Immature natural killer cell (primary cell): Measurements from ENCODE around the gene IFTAP. TPM values are rescaled to one million over a fixed set of nuclear protein-coding genes. Genes with fewer than 3 reads are reported as not detected.
A peak's percentile ranks its signal among the peaks of the same experiment; 100 is the strongest.

Experiments used
- DNase-seq, 3 donors: peaks; one replicate each; pipeline ENCODE4 v3.0.0; 2022; ENCODE audit warnings: mixed read lengths in 1 of 3
- H3K27ac Mint-ChIP-seq, 6 donors: one replicate each; pipeline ENCODE4 v1.8.0; 2020; ENCODE audit warnings: mixed read lengths in 6 of 6, mild to moderate bottlenecking in 5 of 6, inconsistent platforms in 4 of 6, moderate library complexity in 3 of 6
- H3K27me3 Mint-ChIP-seq, 3 donors: one replicate each; pipeline ENCODE4 v1.8.0; 2020 to 2021; ENCODE audit warnings: low read depth in 3 of 3, mild to moderate bottlenecking in 3 of 3, mixed read lengths in 3 of 3, moderate library complexity in 3 of 3, inconsistent platforms in 1 of 3
- H3K36me3 Mint-ChIP-seq, 3 donors: one replicate each; pipeline ENCODE4 v1.8.0; 2020; ENCODE audit warnings: mixed read lengths in 3 of 3, inconsistent platforms in 2 of 3, mild to moderate bottlenecking in 2 of 3
- H3K4me1 Mint-ChIP-seq, 2 donors: one replicate each; pipeline ENCODE4 v1.8.0; 2020; ENCODE audit warnings: inconsistent platforms in 2 of 2, mild to moderate bottlenecking in 2 of 2, mixed read lengths in 2 of 2, moderate library complexity in 1 of 2
- H3K4me3 Mint-ChIP-seq, 5 donors: one replicate each; pipeline ENCODE4 v1.8.0; 2020; ENCODE audit warnings: mild to moderate bottlenecking in 5 of 5, mixed read lengths in 5 of 5, inconsistent platforms in 3 of 5, moderate library complexity in 3 of 5
- H3K9me3 Mint-ChIP-seq, 6 donors: one replicate each; pipeline ENCODE4 v1.8.0; 2020; ENCODE audit warnings: mild to moderate bottlenecking in 6 of 6, mixed read lengths in 6 of 6, inconsistent platforms in 4 of 6, moderate library complexity in 3 of 6
- polyA plus RNA-seq, 3 donors: library from polyadenylated mRNA; unstranded; fragments of 300-500 nt; fragmentation: Illumina TruSeq; gene quantifications; one replicate each; pipeline ENCODE4 v1.2.3, GENCODE V29; 2021

The IFTAP gene
- polyA plus RNA-seq, 3 donors from 2014 or later: 3.1 to 11.8 (median 3.2) TPM

- Mint-ChIP-seq H3K27me3 (peaks cover 6 to 11% (median 8%) of the 10 kb centered on the region in 3 donors), H3K9me3 (no peaks in the 10 kb centered on the region), H3K27ac (no peak overlapping the region), H3K36me3 (no peaks in the 10 kb centered on the region), H3K4me1 (no peaks in the 10 kb centered on the region), H3K4me3 (no peak overlapping the region)
- DNase-seq: no peak
Measured at GRCh38 chr11:36693139-36693843, 99.0 kb downstream of the IFTAP start.

- no peaks in the 10 kb centered on the region for H3K4me1 Mint-ChIP-seq
- H3K4me3 Mint-ChIP-seq: no peak overlapping the region
- no peaks in the 10 kb centered on the region for H3K36me3 Mint-ChIP-seq
- H3K27me3 Mint-ChIP-seq: peaks cover 6 to 14% (median 8%) of the 10 kb centered on the region in 3 donors
- H3K27ac Mint-ChIP-seq: no peak overlapping the region
- no peak for DNase-seq
- no peaks in the 10 kb centered on the region for H3K9me3 Mint-ChIP-seq
Measured at GRCh38 chr11:36695111-36695510, 100.8 kb downstream of the IFTAP start.

DNA sequence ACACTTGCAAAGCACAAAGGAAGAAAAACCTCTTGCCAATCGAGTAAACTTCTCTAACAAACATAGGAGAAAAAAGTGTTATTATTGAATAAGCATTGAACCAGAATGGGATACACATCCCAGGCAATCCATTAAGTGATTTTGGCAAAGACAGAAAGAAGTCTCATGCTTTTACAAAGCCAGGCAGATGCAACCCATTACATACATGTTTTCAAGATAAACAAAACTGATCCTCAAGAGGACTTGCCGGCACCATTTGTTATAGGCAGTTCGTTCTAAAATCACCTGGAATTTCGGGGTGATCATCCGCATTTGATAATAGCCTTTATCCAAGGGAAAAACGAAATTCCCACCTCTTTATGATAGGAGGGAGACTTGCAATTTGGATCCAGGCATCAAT, 101.3 kb downstream of the IFTAP start:
- Mint-ChIP-seq H3K4me1 (no peaks in the 10 kb centered on the region), H3K4me3 (no peak overlapping the region), H3K9me3 (no peaks in the 10 kb centered on the region), H3K27ac (no peak overlapping the region), H3K36me3 (no peaks in the 10 kb centered on the region), H3K27me3 (peaks cover 6 to 16% (median 8%) of the 10 kb centered on the region in 3 donors)
- DNase-seq: no peak

- Mint-ChIP-seq H3K4me3 (no peak overlapping the region), H3K27ac (no peak overlapping the region), H3K4me1 (no peaks in the 10 kb centered on the region), H3K36me3 (no peaks in the 10 kb centered on the region), H3K9me3 (no peaks in the 10 kb centered on the region), H3K27me3 (peaks cover 6 to 16% (median 8%) of the 10 kb centered on the region in 3 donors)
- DNase-seq: no peak
Measured at GRCh38 chr11:36696550-36696949, 102.2 kb downstream of the IFTAP start.

DNA sequence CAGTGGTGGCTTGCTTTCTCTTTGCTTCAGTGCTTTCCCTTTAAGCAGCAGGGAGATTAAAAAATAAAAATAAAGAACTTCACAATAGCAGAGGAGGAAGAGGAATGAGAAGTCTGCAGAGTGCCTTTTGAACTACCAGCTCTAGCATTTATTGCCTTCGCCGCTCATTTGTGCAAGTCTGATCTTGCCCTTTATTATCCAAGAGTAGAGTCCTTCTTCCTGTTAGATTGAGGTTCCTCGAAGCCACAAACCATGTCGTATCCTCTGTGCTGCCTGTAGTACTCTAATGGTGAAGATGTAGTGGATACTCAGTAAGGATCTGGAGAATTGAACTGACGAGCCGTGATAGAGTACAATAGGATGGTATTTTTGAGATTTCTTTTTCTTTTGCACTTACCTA, 105.0 kb downstream of the IFTAP start:
- Mint-ChIP-seq H3K9me3 (no peaks in the 10 kb centered on the region), H3K36me3 (no peaks in the 10 kb centered on the region), H3K4me3 (no peak overlapping the region), H3K4me1 (no peaks in the 10 kb centered on the region), H3K27ac (no peak overlapping the region), H3K27me3 (peaks cover 4 to 14% (median 8%) of the 10 kb centered on the region in 3 donors)
- DNase-seq: no peak

DNA sequence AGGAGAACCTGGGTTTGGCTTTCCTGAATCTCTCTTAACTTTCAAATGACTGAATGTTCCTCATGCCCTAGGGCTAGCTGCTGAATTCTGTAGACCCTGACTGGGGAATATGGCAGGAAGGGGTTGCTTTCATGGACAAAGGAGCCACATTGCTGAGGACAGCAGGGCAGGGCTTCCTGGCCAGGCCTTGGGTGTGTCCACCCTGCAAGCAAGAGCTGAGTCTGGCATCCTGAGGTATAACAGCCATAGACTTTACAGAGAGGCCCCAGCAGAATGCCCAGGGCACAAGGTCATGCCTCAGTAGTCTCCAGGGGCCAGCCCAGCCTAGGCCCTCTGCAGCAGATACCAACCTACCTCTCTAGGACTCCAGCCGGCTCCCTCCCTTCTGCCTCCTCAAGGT, 105.9 kb downstream of the IFTAP start:
- no peak for DNase-seq
- H3K9me3 Mint-ChIP-seq: no peaks in the 10 kb centered on the region
- peaks cover 4 to 14% (median 8%) of the 10 kb centered on the region in 3 donors for H3K27me3 Mint-ChIP-seq
- H3K27ac Mint-ChIP-seq: no peak overlapping the region
- no peak overlapping the region for H3K4me3 Mint-ChIP-seq
- H3K4me1 Mint-ChIP-seq: no peaks in the 10 kb centered on the region
- no peaks in the 10 kb centered on the region for H3K36me3 Mint-ChIP-seq

- H3K4me3 Mint-ChIP-seq: no peak overlapping the region
- peak in 1 of 3 donors; percentile 13 for DNase-seq
- H3K4me1 Mint-ChIP-seq: no peaks in the 10 kb centered on the region
- no peaks in the 10 kb centered on the region for H3K36me3 Mint-ChIP-seq
- no peaks in the 10 kb centered on the region for H3K9me3 Mint-ChIP-seq
- peaks cover 0 to 9% (median 2%) of the 10 kb centered on the region in 3 donors for H3K27me3 Mint-ChIP-seq
- H3K27ac Mint-ChIP-seq: no peak overlapping the region
Measured at GRCh38 chr11:36702330-36703054, 108.2 kb downstream of the IFTAP start.

GRCh38 chr11:36703055-36703404, 108.7 kb downstream of the IFTAP start:
- Mint-ChIP-seq H3K27ac (no peak overlapping the region), H3K36me3 (no peaks in the 10 kb centered on the region), H3K4me1 (no peaks in the 10 kb centered on the region), H3K27me3 (peaks cover 0 to 9% (median 5%) of the 10 kb centered on the region in 3 donors), H3K9me3 (no peaks in the 10 kb centered on the region), H3K4me3 (no peak overlapping the region)
- no peak for DNase-seq

Other genes with a start within 250 kb of the IFTAP start
- gene TRAF6, start 84.2 kb upstream of the IFTAP start, polyA plus RNA-seq: 10 to 100 TPM; 11.3 to 20.0 (median 13.1) TPM
- gene RAG1, start 26.5 kb upstream of the IFTAP start, polyA plus RNA-seq: under 1 TPM; 0.39 to 0.85 (median 0.52) TPM
- not detected for gene RAG2, start 3.7 kb downstream of the IFTAP start, polyA plus RNA-seq